Airway epithelial cell (primary cell): ENCODE measurements around the gene NAGLU. TPM values are rescaled to one million over a fixed set of nuclear protein-coding genes. Genes with fewer than 3 reads are reported as not detected.

Experiments
- total RNA-seq: library from RNA; depleted of rRNA; stranded (reverse); fragments of >200 nt; gene quantifications from 2 replicates; pipeline ENCODE4 v1.2.3, GENCODE V29; 2015

The NAGLU gene
- total RNA-seq, result 19.6 and 25.0 TPM in 2 replicates

DNA sequence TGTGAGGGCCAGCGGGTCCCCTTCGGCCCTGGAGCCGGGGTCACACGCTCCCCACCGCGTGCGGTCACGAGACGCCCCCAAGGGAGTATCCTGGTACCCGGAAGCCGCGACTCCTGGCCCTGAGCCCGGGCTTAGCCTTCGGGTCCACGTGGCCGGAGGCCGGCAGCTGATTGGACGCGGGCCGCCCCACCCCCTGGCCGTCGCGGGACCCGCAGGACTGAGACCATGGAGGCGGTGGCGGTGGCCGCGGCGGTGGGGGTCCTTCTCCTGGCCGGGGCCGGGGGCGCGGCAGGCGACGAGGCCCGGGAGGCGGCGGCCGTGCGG is at the start of gene NAGLU:
NAGLU (plus strand) TSS at position 194 of the 324 bp plus-strand sequence; CDS start at position 226, 32 bp downstream.

DNA sequence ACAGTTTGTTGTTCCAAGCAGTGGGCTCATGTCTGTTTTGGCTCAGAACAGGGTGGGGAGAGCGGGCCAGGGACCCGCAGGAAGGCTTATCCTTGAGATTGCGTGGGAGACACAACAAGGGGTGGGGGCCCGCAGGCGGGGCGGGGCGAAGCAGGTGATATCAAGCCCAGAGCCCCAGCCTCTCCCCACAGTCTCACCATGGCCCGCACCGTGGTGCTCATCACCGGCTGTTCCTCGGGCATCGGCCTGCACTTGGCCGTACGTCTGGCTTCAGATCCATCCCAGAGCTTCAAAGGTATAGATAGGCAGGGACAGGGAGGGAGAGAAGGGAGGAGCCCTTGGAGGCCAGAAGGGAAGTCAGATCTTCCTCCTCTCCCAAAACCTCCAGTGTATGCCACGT is 16.7 kb downstream of the NAGLU start, which contains the start of gene HSD17B1:
HSD17B1 (plus strand) TSS at position 188 of the 400 bp plus-strand sequence; CDS start at position 199, 11 bp downstream.

DNA sequence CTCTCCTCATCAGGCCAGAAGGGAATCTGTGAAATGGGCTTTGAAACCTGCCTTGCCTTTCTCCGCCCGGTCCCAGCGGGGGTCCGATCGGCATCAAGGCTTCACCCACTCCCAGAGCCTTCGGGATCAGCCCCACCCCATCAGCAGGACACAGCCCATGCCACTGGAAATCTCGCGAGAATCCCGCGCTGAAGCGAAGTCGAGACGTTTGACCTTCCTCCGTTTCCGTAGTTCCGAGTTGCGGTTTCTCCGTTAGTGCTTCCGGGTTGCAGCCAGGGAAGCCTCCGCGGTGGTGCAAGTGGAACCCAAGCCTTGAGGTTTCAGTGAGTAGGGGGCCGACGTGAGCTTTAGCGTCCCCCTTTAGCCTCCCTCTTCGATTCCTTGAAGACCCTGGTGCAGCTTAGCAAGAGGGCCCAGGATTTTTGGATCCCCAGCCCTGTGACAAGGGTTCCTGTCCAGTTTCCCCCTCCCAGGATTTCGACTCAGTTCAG is 25.9 kb downstream of the NAGLU start, which contains the start of gene COASY:
COASY (plus strand) TSS at position 252 of the 491 bp plus-strand sequence. CDS start 475 bp downstream, outside the sequence.

DNA sequence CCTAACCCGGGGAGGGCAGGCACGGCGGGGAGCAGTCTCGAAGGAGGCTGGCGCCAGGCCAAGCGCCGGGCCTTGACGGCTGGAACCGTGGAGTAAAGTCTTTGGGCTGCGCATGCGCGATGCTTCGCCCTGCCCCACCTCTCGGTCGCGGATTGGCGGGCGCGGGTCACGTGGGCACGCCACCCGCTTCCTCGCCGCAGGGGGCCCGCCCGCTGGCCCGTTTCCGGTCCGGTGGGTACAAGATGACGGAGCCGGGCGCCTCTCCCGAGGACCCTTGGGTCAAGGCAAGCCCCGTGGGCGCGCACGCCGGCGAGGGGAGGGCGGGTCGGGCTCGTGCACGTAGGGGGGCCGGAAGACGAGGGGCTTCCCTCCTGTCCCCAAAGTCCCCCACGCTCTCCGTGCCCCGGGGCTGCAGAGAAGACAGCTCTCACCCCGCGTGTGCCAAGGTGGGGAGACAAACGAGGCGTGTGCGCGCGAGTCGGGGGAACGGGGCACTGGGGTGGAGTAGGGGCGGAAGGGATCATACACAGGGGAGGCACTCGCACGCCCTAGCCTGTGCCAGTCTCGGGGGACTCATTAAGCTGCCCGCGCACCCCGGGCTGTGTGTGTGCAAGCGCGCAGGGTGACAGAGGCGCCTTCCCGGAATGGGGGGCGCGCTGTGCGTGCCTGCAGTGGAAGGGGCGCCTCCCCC is 31.0 kb downstream of the NAGLU start, which contains the start of gene MLX:
MLX (plus strand) TSS at position 218 of the 691 bp plus-strand sequence; CDS start at position 243, 25 bp downstream.

DNA sequence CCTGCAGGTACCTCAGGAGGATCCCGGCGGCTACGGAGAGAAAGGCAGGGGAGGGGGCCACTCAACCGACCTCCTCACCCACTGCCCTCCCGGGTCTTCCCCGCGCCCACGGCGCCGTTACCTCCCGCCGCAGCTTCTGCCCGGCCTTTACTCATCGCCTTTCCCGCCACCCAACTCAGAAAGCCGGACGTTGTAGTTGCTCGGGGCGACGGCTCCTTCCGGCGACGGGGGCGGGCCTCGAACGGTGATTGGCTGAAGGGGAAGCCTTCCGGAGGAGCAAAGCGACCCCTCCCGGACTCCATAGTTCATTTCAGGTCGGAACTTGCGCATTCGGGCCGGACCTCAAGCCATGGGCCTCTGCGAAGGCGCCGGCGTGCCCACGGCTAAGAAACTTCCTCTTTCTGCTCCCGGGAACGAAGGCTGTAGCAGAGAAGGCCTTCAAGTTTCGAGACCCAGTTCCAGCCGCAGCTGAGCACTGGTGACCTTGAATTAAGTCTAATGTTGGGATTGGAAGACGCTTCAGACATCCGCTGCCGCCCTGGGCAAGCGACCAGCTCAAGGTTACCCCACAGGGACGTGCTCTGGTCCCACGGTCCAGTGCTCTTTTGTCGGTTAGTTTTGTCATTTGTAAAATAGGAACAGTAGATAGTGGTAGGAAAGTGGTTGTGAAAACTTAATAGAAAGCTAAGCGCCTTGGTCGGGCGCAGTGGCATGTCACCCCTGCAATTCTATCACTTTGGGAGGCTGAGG is 41.7 kb downstream of the NAGLU start, which contains the start of gene PSMC3IP:
PSMC3IP (minus strand) TSS at position 198 of the 750 bp plus-strand sequence; CDS start at position 155, 43 bp downstream.

Other genes with a start within 250 kb of the NAGLU start
- gene STAT5A, start 247.7 kb upstream of the NAGLU start, total RNA-seq, result 0.88 and 1.6 TPM in 2 replicates
- gene STAT3, start 147.8 kb upstream of the NAGLU start, total RNA-seq, result 53.4 and 72.6 TPM in 2 replicates
- gene CAVIN1, start 113.0 kb upstream of the NAGLU start, total RNA-seq, result 230 and 255 TPM in 2 replicates
- gene ATP6V0A1, start 77.4 kb upstream of the NAGLU start, total RNA-seq, result 48.5 and 54.6 TPM in 2 replicates
- gene HSD17B1, start 16.7 kb downstream of the NAGLU start, total RNA-seq, result 5.7 and 9.3 TPM in 2 replicates
- 45.0 and 59.5 TPM in 2 replicates for gene COASY, start 25.9 kb downstream of the NAGLU start, total RNA-seq
- 21.3 and 33.7 TPM in 2 replicates for gene MLX, start 30.9 kb downstream of the NAGLU start, total RNA-seq
- 9.8 and 13.4 TPM in 2 replicates for gene PSMC3IP, start 41.5 kb downstream of the NAGLU start, total RNA-seq
- gene RETREG3, start 73.1 kb downstream of the NAGLU start, total RNA-seq, result 47.0 and 57.5 TPM in 2 replicates
- gene TUBG1, start 73.4 kb downstream of the NAGLU start, total RNA-seq, result 90.4 and 130 TPM in 2 replicates
- 8.5 and 9.0 TPM in 2 replicates for gene TUBG2, start 123.0 kb downstream of the NAGLU start, total RNA-seq
- gene PLEKHH3, start 140.8 kb downstream of the NAGLU start, total RNA-seq, result 49.8 and 55.3 TPM in 2 replicates
- gene CCR10, start 145.6 kb downstream of the NAGLU start, total RNA-seq, result 0.19 and 0.28 TPM in 2 replicates
- gene CNTNAP1, start 146.3 kb downstream of the NAGLU start, total RNA-seq, result 4.1 and 4.2 TPM in 2 replicates
- 9.0 and 10.4 TPM in 2 replicates for gene EZH1, start 208.8 kb downstream of the NAGLU start, total RNA-seq
- 0.49 TPM in 1 of 2 replicates, not detected in the other for gene RAMP2, start 225.0 kb downstream of the NAGLU start, total RNA-seq
- 98.8 and 108 TPM in 2 replicates for gene VPS25, start 237.2 kb downstream of the NAGLU start, total RNA-seq
- 0.09 TPM in 1 of 2 replicates, not detected in the other for gene WNK4, start 244.4 kb downstream of the NAGLU start, total RNA-seq